G401.6 (cell line): ENCODE measurements around the gene SLC25A15.

ENCODE experiments used
- FAIRE-seq: peaks from 2 replicates; lab custom pipeline; 2012; peaks lifted over from hg19 to GRCh38; lab: Jason Lieb, UNC

Gene SLC25A15

GRCh38 chr13:40789275-40790153, at the start of gene SLC25A15:
Gene SLC25A15 (plus strand): TSS chr13:40789611. CDS start chr13:40793227, 3,616 bp downstream.
- FAIRE-seq, result no peak

- peak; percentile 95 for FAIRE-seq
Observed at GRCh38 chr13:40749327-40749726, 40.1 kb upstream of the SLC25A15 start.

GRCh38 chr13:40755082-40755700, 34.2 kb upstream of the SLC25A15 start:
- FAIRE-seq, result no peak

- FAIRE-seq, result peak; percentile 40
Observed at GRCh38 chr13:40756042-40756441, 33.4 kb upstream of the SLC25A15 start.

GRCh38 chr13:40758811-40759210, 30.6 kb upstream of the SLC25A15 start:
- FAIRE-seq, result no peak

GRCh38 chr13:40762849-40763248, 26.6 kb upstream of the SLC25A15 start:
- FAIRE-seq, result no peak

- no peak for FAIRE-seq
Observed at GRCh38 chr13:40764587-40765403, 24.6 kb upstream of the SLC25A15 start.

GRCh38 chr13:40765602-40766001, 23.8 kb upstream of the SLC25A15 start:
- FAIRE-seq, result no peak

GRCh38 chr13:40769970-40770369, 19.4 kb upstream of the SLC25A15 start:
- no peak for FAIRE-seq

- FAIRE-seq, result no peak
Observed at GRCh38 chr13:40770609-40770933, 18.8 kb upstream of the SLC25A15 start.

- peak; percentile 95 for FAIRE-seq
Observed at GRCh38 chr13:40770934-40771618, 18.3 kb upstream of the SLC25A15 start, which contains the start of gene MRPS31. Gene MRPS31 (minus strand): TSS chr13:40771190. CDS start chr13:40771136, 54 bp downstream.

- FAIRE-seq, result no peak
Observed at GRCh38 chr13:40772765-40773473, 16.5 kb upstream of the SLC25A15 start.

GRCh38 chr13:40774672-40775071, 14.7 kb upstream of the SLC25A15 start:
- no peak for FAIRE-seq

- no peak for FAIRE-seq
Observed at GRCh38 chr13:40776232-40776631, 13.2 kb upstream of the SLC25A15 start.

- no peak for FAIRE-seq
Observed at GRCh38 chr13:40776681-40777165, 12.7 kb upstream of the SLC25A15 start.

GRCh38 chr13:40777166-40777808, 12.1 kb upstream of the SLC25A15 start:
- peak; percentile 62 for FAIRE-seq

- no peak for FAIRE-seq
Observed at GRCh38 chr13:40777809-40778175, 11.6 kb upstream of the SLC25A15 start.

- no peak for FAIRE-seq
Observed at GRCh38 chr13:40779049-40779448, 10.4 kb upstream of the SLC25A15 start.

GRCh38 chr13:40779796-40780285, 9.6 kb upstream of the SLC25A15 start:
- no peak for FAIRE-seq

- no peak for FAIRE-seq
Observed at GRCh38 chr13:40780822-40781401, 8.5 kb upstream of the SLC25A15 start.
